ENCODE data around the gene CNTN5.

Gene CNTN5

DNA sequence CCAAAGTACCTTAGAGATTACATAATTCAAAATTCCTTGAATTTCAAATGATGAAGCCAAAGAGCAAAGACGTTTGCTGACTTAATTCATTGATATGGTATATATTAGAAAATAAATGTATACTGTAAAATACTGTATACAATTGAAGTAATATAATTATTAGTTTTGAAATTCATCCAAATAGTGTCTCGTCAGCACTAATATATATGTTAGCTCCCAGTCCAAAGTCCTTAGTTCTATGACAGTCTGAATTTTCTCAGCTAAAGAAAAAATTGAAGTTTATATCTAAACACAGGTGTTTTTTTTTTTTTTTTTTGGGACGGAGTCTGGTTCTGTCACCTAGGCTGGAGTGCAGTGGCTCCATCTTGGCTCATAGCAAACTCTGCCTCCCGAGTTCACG is 431.3 kb downstream of the CNTN5 start:
- Histone ChIP-seq H3K27ac (ENCODE audit: poor library complexity, severe bottlenecking) (no peak overlapping the region), H3K4me3 (ENCODE audit: severe bottlenecking) (no peak overlapping the region), H3K4me1 (ENCODE audit: insufficient read depth, poor library complexity, severe bottlenecking) (no peaks in the 10 kb centered on the region), H3K36me3 (ENCODE audit: low read depth) (no peaks in the 10 kb centered on the region), H3K27me3 (ENCODE audit: insufficient read depth, poor library complexity, severe bottlenecking) (no peaks in the 10 kb centered on the region), H3K9me3 (ENCODE audit: severe bottlenecking) (no peaks in the 10 kb centered on the region)
- DNase-seq (ENCODE audit: low spot score) (no peak), ATAC-seq (ENCODE audit: low read depth) (no peak)
- TF ChIP-seq, protein P1, sequence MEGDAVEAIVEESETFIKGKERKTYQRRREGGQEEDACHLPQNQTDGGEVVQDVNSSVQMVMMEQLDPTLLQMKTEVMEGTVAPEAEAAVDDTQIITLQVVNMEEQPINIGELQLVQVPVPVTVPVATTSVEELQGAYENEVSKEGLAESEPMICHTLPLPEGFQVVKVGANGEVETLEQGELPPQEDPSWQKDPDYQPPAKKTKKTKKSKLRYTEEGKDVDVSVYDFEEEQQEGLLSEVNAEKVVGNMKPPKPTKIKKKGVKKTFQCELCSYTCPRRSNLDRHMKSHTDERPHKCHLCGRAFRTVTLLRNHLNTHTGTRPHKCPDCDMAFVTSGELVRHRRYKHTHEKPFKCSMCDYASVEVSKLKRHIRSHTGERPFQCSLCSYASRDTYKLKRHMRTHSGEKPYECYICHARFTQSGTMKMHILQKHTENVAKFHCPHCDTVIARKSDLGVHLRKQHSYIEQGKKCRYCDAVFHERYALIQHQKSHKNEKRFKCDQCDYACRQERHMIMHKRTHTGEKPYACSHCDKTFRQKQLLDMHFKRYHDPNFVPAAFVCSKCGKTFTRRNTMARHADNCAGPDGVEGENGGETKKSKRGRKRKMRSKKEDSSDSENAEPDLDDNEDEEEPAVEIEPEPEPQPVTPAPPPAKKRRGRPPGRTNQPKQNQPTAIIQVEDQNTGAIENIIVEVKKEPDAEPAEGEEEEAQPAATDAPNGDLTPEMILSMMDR (IDR thresholded peaks at IDR 0.05; ENCODE audit: poor library complexity, severe bottlenecking) = no peak

DNA sequence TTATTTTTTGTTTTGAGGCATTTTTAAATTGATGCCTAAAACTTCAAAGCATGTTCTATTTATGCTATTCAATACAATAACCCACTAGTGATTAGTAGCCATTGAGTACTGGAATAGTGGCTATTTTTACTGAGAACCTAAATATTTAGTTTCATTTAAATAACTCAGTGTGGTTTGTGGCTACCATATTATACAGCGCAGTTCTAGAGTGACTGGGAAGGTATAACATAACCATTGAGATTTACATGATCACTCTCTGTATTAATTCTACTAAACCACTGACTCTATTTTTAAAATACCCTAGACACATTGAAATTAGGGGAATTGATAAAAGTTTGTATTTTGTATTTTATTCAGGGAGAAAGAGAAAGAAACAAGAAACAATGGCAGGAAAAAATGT is 441.2 kb downstream of the CNTN5 start:
- no peaks in the 10 kb centered on the region for H3K36me3 ChIP-seq (ENCODE audit: low read depth)
- TF ChIP-seq, protein P1 (IDR thresholded peaks at IDR 0.05; ENCODE audit: poor library complexity, severe bottlenecking) = no peak
- no peak for DNase-seq (ENCODE audit: low spot score)
- H3K4me1 ChIP-seq (ENCODE audit: insufficient read depth, poor library complexity, severe bottlenecking) = no peaks in the 10 kb centered on the region
- H3K27me3 ChIP-seq (ENCODE audit: insufficient read depth, poor library complexity, severe bottlenecking) = no peaks in the 10 kb centered on the region
- no peak for ATAC-seq (ENCODE audit: low read depth)
- no peak overlapping the region for H3K4me3 ChIP-seq (ENCODE audit: severe bottlenecking)
- H3K9me3 ChIP-seq (ENCODE audit: severe bottlenecking) = no peaks in the 10 kb centered on the region
- H3K27ac ChIP-seq (ENCODE audit: poor library complexity, severe bottlenecking) = no peak overlapping the region

DNA sequence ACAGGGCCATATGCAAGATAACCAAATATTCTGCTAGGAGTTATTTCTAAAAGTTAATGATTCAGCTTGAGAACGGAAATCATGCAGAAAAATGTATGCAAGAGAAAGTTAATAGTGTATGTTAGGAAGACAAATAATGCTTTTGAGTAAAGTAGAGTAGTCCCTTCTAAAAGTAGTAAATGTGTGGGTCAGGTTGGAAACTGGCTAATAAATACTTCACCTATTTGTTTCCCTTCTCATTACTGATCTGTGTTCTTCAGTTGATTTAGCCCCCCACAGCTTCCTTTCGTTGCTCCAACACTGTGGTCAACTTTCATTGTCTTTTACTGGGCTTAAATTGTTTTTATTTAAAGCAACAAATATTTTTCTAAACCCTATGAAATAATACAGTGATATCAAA is 444.2 kb downstream of the CNTN5 start:
- Histone ChIP-seq H3K36me3 (ENCODE audit: low read depth) (no peaks in the 10 kb centered on the region), H3K4me3 (ENCODE audit: severe bottlenecking) (no peak overlapping the region), H3K27me3 (ENCODE audit: insufficient read depth, poor library complexity, severe bottlenecking) (peaks cover 5% of the 10 kb centered on the region), H3K9me3 (ENCODE audit: severe bottlenecking) (no peaks in the 10 kb centered on the region), H3K27ac (ENCODE audit: poor library complexity, severe bottlenecking) (no peak overlapping the region), H3K4me1 (ENCODE audit: insufficient read depth, poor library complexity, severe bottlenecking) (no peaks in the 10 kb centered on the region)
- no peak for ATAC-seq (ENCODE audit: low read depth)
- DNase-seq (ENCODE audit: low spot score) = no peak
- TF ChIP-seq, protein P1 (IDR thresholded peaks at IDR 0.05; ENCODE audit: poor library complexity, severe bottlenecking) = no peak

DNA sequence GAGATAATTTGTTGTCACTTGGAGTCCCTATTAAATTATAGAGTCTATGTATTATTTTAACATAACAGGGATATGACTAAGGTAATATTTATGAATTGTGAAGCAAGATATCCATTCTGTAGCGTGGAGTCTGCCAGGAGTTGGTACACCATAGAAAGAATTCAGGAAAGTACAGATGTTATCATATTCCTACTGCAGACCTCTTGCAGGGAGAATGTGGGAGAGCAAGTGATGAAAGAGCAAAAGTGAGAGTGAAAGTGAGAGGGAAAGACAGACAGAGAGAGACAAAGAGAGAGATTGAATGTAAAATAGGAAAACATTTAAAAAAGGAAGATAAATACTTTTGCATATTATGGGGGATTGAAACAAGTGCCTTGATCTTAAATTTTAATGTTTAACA is 468.8 kb downstream of the CNTN5 start:
- no peak overlapping the region for H3K4me3 ChIP-seq (ENCODE audit: severe bottlenecking)
- H3K9me3 ChIP-seq (ENCODE audit: severe bottlenecking) = no peaks in the 10 kb centered on the region
- TF ChIP-seq, protein P1 (IDR thresholded peaks at IDR 0.05; ENCODE audit: poor library complexity, severe bottlenecking) = no peak
- no peak overlapping the region for H3K27ac ChIP-seq (ENCODE audit: poor library complexity, severe bottlenecking)
- no peaks in the 10 kb centered on the region for H3K36me3 ChIP-seq (ENCODE audit: low read depth)
- no peak for ATAC-seq (ENCODE audit: low read depth)
- H3K4me1 ChIP-seq (ENCODE audit: insufficient read depth, poor library complexity, severe bottlenecking) = no peaks in the 10 kb centered on the region
- no peaks in the 10 kb centered on the region for H3K27me3 ChIP-seq (ENCODE audit: insufficient read depth, poor library complexity, severe bottlenecking)
- no peak for DNase-seq (ENCODE audit: low spot score)

DNA sequence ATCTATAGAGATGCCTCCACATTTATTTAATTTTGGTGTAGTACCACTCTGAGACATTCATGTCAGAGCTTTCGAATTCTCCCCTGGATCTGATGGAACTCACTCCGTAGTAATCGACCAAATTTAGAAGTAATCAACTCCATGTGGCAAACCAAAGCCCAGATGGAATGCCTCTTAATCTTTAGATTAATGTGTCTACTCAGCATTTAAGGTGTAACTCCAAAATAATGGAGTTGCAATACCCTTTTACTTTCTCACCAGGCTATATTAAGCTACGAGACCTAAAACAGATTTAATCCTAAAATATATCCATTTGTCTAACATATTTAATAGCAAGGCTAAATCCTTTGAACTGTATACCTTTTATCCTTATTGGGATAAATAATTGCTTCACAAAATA is 473.3 kb downstream of the CNTN5 start:
- Histone ChIP-seq H3K36me3 (ENCODE audit: low read depth) (no peaks in the 10 kb centered on the region), H3K9me3 (ENCODE audit: severe bottlenecking) (no peaks in the 10 kb centered on the region), H3K27me3 (ENCODE audit: insufficient read depth, poor library complexity, severe bottlenecking) (peaks cover 12% of the 10 kb centered on the region), H3K4me1 (ENCODE audit: insufficient read depth, poor library complexity, severe bottlenecking) (no peaks in the 10 kb centered on the region), H3K4me3 (ENCODE audit: severe bottlenecking) (no peak overlapping the region), H3K27ac (ENCODE audit: poor library complexity, severe bottlenecking) (no peak overlapping the region)
- DNase-seq (ENCODE audit: low spot score) = no peak
- no peak for ATAC-seq (ENCODE audit: low read depth)
- TF ChIP-seq, protein P1 (IDR thresholded peaks at IDR 0.05; ENCODE audit: poor library complexity, severe bottlenecking) = no peak
